ENCODE measurements around the gene RNF38. TPM values are rescaled to one million over a fixed set of nuclear protein-coding genes. Genes with fewer than 3 reads are reported as not detected.
"Not testable (repeated sequence)": the region's sequence is repeated elsewhere in the genome, so short reads cannot be mapped to it uniquely, and the experiment has no call there.

The RNF38 gene
- 10.3 and 13.5 TPM in 2 replicates for total RNA-seq (2014; rRNA removed)
- polyA plus RNA-seq (2012), result 9.7 TPM

DNA sequence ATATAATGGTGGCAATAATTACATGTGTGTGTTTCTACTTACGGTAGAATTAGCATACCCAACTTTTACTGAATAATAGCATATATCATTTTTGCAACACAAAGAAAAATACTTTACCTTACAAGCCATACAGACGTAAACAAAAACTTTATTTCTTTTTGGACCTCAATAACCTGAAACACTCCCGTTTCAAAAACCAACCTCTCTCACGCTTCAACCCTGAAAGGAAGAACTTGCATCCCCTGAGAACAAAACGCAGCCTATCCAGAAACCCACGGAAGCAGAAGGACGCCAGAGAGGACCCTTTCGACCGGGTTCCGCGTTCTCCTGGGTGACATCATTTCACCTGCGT, at the start of gene RNF38:
Gene RNF38 (minus strand): TSS at position 290 of the 352 bp plus-strand sequence. CDS start 161 bp downstream, at position 129.
- DNase-seq (ENCODE audit: low read depth), result no peak

DNA sequence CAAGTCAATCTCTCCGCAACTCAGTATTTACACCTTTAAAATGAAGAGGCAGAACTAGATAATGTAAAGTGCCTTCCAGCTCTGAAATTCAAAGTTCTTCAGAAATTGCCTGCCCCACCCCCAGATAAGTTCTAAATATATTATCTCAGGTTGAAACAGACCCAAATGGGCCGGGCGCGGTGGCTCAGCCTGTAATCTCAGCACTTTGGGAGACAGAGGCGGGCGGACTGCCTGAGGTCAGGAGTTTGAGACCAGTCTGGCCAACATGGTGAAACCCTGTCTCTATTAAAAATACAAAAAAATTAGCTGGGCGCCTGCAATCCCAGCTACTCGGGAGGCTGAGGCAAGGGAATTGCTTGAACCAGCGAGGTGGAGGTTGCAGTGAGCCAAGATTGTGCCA, 48.5 kb upstream of the RNF38 start:
- DNase-seq (ENCODE audit: low read depth), result not testable (repeated sequence)

DNA sequence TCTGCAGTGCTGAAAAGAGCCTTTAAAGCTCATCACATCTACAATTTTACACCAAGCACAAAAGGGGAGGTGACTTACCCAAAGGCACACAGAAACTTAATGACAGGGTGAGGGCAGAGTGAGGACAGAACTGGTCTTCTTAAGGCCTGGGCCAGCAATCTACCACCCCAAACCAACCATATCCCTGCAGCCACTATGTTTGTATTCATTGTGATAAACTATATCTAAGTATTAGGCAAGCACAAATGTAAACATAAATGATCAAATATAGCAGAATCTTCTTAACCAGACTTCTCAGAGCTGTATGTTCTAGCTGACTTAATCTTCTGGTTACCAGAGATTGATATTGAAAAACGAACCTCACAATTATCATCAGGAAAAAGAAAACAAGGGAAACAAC, 47.9 kb upstream of the RNF38 start:
- no peak for DNase-seq (ENCODE audit: low read depth)

GRCh38 chr9:36446678-36447077, 46.6 kb upstream of the RNF38 start:
- not testable (repeated sequence) for DNase-seq (ENCODE audit: low read depth)

DNA sequence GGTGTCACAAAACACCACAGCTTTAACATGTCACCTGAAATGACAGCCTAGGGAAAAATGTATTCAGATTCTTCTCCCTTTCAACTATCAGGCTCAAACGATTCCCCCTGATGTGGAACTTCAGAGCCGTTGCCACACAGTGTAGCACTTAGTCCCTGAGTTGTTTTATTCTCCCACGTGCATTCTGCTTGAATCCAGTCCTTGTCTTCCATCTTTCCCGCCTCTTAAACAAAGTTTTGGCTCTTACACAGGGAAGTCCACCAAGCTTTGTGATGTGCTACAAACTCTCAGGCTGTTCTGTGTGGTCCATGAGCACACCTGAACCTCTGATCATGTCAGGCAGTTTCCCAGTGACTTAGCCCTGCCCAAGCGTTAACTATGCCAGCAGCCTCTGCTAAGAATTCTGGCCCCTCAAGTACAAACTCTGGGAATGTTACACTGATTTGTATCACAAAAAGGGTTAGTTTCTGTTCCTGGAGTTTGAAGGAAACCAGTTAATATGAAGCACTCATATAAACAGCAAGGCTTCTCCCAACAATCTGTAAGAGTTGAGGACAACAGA, 45.8 kb upstream of the RNF38 start:
- DNase-seq (ENCODE audit: low read depth), result no peak

GRCh38 chr9:36444203-36444602, 44.1 kb upstream of the RNF38 start:
- DNase-seq (ENCODE audit: low read depth), result no peak

DNA sequence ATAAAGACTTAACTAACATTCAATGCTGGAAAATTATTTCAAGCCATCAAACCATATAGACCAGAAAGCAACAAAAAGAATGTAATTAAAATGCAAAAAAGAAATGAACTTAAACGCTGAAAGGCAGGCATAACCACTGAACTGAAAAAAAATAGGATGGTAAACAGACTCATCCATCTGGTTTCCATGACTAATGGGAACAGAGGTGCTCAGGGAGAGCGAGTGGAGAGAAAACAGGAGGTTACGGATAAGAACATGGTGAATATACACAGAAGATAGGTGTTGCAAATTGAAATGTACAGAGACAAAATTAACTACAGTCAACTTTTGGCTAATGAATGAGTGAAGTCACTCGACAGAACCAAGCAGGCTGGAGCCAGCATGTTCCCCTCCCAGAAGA, 43.5 kb upstream of the RNF38 start:
- peak; percentile 20 for DNase-seq (ENCODE audit: low read depth)

GRCh38 chr9:36442710-36443109, 42.6 kb upstream of the RNF38 start:
- no peak for DNase-seq (ENCODE audit: low read depth)

- DNase-seq (ENCODE audit: low read depth), result no peak
These were observed 41.9 kb upstream of the RNF38 start for GRCh38 chr9:36441966-36442365.

DNA sequence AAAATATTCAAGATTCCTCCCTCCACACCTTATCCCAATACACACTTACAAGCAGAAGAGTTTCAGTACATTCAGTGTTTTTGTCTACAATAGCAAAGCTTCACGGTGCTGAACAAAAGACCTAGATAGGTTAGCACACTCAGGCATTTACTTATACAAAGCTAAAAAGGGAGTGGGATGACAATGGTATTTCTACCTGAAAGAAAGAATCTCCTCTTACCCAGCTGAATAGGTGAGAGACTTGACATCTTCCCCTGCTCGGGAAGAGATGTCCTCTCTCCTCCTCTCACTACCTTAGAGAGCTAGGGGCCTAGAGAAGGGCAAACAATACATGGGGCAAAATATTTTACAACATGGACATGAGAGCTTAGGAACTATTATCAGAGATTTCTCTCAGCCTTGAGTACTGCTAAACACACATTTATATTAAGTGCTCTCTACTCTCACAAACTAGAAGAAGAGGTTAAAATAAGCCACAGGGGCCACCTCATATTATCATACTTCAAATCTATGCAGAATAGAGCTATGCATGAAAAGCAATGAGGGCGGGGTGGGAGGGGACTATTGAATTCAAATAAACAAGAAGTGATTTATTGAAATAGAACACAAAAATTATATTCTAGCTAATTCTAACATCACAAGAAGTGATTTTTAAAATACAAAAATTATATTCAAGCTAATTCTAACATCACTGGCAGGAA, 38.6 kb upstream of the RNF38 start:
- no peak for DNase-seq (ENCODE audit: low read depth)

GRCh38 chr9:36437790-36438189, 37.7 kb upstream of the RNF38 start:
- no peak for DNase-seq (ENCODE audit: low read depth)

- DNase-seq (ENCODE audit: low read depth), result no peak
These were observed 36.8 kb upstream of the RNF38 start for GRCh38 chr9:36436909-36437308.

- no peak for DNase-seq (ENCODE audit: low read depth)
These were observed 33.3 kb upstream of the RNF38 start for GRCh38 chr9:36433386-36433785.

- no peak for DNase-seq (ENCODE audit: low read depth)
These were observed 31.0 kb upstream of the RNF38 start for GRCh38 chr9:36431078-36431477.

DNA sequence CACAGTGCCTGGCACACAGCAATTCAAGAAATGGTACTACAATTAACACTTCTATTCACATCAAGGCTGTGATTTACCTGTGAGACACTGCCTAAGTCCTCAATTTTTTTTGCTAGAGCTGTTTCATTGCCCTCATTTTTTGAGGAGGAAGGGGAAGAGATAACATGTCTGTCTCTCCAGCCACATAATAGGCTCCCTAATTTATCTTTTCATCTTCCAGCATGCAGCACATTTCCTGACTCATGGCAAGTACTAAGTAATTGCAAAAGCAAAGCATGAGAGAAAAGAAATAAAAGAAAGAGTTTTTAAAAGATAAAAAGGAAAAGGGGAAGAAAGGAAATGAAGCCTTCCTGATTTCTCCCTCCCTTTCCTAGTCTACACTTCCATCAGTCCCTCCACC, 26.9 kb upstream of the RNF38 start:
- no peak for DNase-seq (ENCODE audit: low read depth)

GRCh38 chr9:36426348-36426747, 26.3 kb upstream of the RNF38 start:
- DNase-seq (ENCODE audit: low read depth), result no peak

DNA sequence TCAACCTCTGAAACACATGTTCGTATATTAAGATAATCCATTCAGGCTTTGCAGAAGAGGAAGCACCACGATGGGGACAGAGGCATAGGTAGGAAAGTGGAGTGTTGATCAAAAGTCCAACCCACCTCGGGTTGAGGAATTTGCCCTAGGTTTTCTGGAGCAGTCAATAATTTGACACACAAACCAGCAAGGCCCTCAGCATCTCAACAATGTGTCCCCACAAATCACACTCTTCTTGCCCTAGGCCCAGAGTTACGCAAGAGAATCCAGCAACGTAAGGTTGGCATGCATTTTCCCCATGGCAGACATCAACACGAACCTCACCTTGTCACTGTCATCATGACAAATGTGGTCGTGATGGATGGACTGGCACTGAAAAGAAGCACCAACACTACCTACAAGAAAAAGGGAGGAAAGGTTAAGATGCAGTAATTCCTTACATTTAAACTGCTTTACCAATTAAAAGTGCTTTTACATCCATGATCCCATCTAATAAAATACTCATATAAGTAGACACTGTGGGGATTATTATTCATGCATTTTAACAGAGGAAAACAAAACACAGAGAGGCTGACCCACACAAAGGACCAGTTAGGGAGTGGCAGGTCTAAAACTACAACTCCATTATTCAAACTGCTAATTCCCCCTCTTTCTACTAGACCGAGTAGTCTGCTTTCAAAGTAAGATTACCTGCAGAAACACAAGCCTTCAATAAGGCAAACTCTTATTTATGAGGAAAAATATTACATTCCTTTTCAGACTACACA, 24.4 kb upstream of the RNF38 start:
- no peak for DNase-seq (ENCODE audit: low read depth)

GRCh38 chr9:36423206-36423605, 23.1 kb upstream of the RNF38 start:
- no peak for DNase-seq (ENCODE audit: low read depth)

DNA sequence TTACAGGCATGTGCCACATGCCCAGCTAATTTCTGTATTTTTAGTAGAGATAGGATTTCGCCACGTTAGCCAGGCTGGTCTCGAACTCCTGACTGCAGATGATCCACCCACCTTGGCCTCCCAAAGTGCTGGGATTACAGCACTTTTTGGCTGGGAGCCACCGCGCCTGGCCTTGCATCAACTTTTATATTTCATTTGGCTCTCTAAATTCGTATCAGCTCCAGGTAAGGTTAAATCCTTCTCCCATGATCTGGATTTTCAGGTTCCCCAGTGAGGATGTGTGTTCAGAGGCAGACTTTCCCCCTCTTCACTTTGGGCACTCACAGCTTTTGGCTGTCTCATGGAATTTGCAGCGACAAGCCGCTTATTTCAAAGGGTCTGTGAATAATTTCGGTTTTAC, 16.8 kb upstream of the RNF38 start:
- no peak for DNase-seq (ENCODE audit: low read depth)

- DNase-seq (ENCODE audit: low read depth), result no peak
These were observed 15.9 kb upstream of the RNF38 start for GRCh38 chr9:36415822-36416525.

DNA sequence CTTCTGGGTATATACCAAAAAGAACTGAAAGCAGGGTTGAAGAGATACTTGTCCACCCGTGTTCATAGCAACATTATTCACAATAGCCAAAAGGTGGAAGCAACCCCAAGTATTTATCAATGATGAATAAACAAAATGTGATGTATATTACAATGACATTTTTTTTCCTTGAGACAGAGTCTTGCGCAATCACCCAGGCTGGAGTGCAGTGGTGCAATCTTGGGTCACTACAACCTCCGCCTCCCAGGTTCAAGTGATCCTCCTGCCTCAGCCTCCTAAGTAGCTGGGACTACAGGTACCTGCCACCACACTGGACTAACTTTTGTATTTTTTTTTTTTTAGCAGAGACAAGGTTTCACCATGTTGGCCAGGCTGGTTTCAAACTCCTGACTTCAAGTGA, 11.3 kb upstream of the RNF38 start:
- DNase-seq (ENCODE audit: low read depth), result not testable (repeated sequence)

- not testable (repeated sequence) for DNase-seq (ENCODE audit: low read depth)
These were observed 9.0 kb upstream of the RNF38 start for GRCh38 chr9:36409076-36409475.

Measured in LHCN-M2 (cell line).